RWPE2 (cell line): ENCODE measurements around the gene SLC8A1.

Source experiments
- ATAC-seq: fragments of 200-7000 bp; cut with Tn5 transposase; 3 replicates; pipeline ENCODE4 v1.9.1; 2021; ENCODE audit warnings: low read depth
- DNase-seq: peaks from one replicate; pipeline ENCODE4 v3.0.0-alpha.2; 2020; ENCODE audit warnings: low spot score
- H3K27ac ChIP-seq: fragments of 450-650 bp; 2 replicates; pipeline ENCODE4 v1.5.1; 2017; ENCODE audit warnings: mild to moderate bottlenecking; ENCODE audit not compliant: poor library complexity, severe bottlenecking
- H3K27me3 ChIP-seq: fragments of 250-450 bp; sonication (Bioruptor Pico); 2 replicates; pipeline ENCODE4 v1.5.1; 2021; ENCODE audit warnings: mild to moderate bottlenecking, moderate library complexity; ENCODE audit not compliant: insufficient read depth, poor library complexity, severe bottlenecking
- H3K36me3 ChIP-seq: fragments of 250-450 bp; sonication (Bioruptor Pico); 2 replicates; pipeline ENCODE4 v1.5.1; 2020; ENCODE audit warnings: low read depth, mild to moderate bottlenecking, moderate library complexity
- H3K4me1 ChIP-seq: fragments of 250-450 bp; sonication (Bioruptor Pico); 2 replicates; pipeline ENCODE4 v1.5.1; 2021; ENCODE audit warnings: mild to moderate bottlenecking, moderate library complexity; ENCODE audit not compliant: insufficient read depth, poor library complexity, severe bottlenecking
- H3K4me3 ChIP-seq: fragments of 250-450 bp; sonication (Bioruptor Pico); 2 replicates; pipeline ENCODE4 v1.5.1; 2021; ENCODE audit warnings: mild to moderate bottlenecking, moderate library complexity; ENCODE audit not compliant: severe bottlenecking
- H3K9me3 ChIP-seq: fragments of 250-450 bp; sonication (Bioruptor Pico); 2 replicates; pipeline ENCODE4 v1.5.1; 2021; ENCODE audit warnings: mild to moderate bottlenecking, moderate library complexity; ENCODE audit not compliant: severe bottlenecking
- TF ChIP-seq, protein P1 (sequence below): fragments of 450-650 bp; IDR thresholded peaks from one replicate; pipeline ENCODE4 v1.5.1; 2017; ENCODE audit warnings: mild to moderate bottlenecking, moderate library complexity; ENCODE audit not compliant: poor library complexity, severe bottlenecking

Gene SLC8A1

GRCh38 chr2:40184551-40184950, 267.3 kb downstream of the SLC8A1 start:
- Histone ChIP-seq H3K27me3 (no peaks in the 10 kb centered on the region), H3K9me3 (no peaks in the 10 kb centered on the region), H3K36me3 (no peaks in the 10 kb centered on the region), H3K4me3 (no peak overlapping the region), H3K27ac (no peak overlapping the region), H3K4me1 (no peaks in the 10 kb centered on the region)
- no peak for DNase-seq
- ATAC-seq = no peak
- TF ChIP-seq, protein P1, sequence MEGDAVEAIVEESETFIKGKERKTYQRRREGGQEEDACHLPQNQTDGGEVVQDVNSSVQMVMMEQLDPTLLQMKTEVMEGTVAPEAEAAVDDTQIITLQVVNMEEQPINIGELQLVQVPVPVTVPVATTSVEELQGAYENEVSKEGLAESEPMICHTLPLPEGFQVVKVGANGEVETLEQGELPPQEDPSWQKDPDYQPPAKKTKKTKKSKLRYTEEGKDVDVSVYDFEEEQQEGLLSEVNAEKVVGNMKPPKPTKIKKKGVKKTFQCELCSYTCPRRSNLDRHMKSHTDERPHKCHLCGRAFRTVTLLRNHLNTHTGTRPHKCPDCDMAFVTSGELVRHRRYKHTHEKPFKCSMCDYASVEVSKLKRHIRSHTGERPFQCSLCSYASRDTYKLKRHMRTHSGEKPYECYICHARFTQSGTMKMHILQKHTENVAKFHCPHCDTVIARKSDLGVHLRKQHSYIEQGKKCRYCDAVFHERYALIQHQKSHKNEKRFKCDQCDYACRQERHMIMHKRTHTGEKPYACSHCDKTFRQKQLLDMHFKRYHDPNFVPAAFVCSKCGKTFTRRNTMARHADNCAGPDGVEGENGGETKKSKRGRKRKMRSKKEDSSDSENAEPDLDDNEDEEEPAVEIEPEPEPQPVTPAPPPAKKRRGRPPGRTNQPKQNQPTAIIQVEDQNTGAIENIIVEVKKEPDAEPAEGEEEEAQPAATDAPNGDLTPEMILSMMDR = no peak

DNA sequence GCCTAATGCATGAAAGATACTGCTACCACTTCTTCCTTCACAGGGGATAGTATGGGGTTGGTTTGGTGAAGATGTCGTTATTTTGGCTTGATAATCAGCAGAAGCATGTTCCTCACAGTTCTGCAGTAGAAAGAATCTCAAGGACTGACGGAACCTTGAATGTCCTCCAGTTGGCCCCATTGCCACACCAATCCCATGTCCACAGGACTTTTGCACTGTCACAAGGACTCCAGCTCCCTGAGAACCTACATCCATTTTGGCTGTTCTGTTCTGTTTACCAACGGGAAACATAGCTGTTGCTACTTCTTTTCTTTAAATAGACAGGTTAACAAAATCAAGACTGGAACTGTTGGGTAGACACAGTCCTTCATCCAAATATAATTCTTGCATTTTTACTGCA, 270.0 kb downstream of the SLC8A1 start:
- H3K27me3 ChIP-seq = no peaks in the 10 kb centered on the region
- no peak for ATAC-seq
- H3K4me1 ChIP-seq = no peaks in the 10 kb centered on the region
- H3K9me3 ChIP-seq = no peaks in the 10 kb centered on the region
- H3K27ac ChIP-seq = no peak overlapping the region
- TF ChIP-seq, protein P1 = no peak
- no peak for DNase-seq
- H3K36me3 ChIP-seq = no peaks in the 10 kb centered on the region
- no peak overlapping the region for H3K4me3 ChIP-seq

DNA sequence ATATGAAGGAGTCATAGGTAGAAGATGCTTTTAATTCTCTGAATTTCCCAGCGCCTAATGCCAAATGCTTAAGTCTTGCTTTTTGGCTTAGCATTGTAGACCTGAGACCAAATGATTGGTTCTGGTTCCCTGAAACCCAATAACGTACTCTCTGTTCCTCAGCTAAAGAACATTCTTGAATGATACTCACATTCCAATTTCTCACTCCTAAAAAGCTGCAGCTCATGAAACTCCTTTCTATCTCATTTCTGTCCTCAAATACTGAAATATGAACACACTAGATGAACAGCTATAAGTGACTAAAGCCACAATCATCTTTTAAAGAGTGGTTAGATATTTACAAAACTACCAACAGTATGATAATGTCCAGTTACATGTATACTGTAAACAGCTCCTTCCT, 272.1 kb downstream of the SLC8A1 start:
- DNase-seq = no peak
- no peak for ATAC-seq
- Histone ChIP-seq H3K4me3 (no peak overlapping the region), H3K4me1 (no peaks in the 10 kb centered on the region), H3K36me3 (no peaks in the 10 kb centered on the region), H3K27ac (no peak overlapping the region), H3K9me3 (no peaks in the 10 kb centered on the region), H3K27me3 (no peaks in the 10 kb centered on the region)
- TF ChIP-seq, protein P1 = no peak

DNA sequence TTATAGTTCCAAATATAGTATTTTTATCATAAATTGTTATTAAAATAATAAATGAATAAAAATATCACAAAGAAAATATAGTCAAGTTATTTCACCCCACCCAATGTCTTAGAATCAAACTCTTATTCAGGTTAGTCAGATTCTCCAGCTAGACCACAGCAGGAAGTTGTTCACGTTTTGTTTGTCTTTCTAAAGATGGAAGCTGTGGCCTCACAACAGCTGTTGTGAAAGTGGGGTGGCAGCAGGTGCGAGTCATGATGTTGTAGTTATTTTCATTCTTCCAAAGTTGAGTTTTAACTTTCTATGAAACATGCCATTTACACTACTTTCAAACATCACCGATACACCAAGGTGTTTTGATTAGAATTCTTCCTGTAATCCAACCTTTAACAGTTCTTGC, 272.9 kb downstream of the SLC8A1 start:
- H3K27ac ChIP-seq = no peak overlapping the region
- H3K4me3 ChIP-seq = no peak overlapping the region
- no peaks in the 10 kb centered on the region for H3K4me1 ChIP-seq
- no peaks in the 10 kb centered on the region for H3K36me3 ChIP-seq
- ATAC-seq = no peak
- TF ChIP-seq, protein P1 = no peak
- no peaks in the 10 kb centered on the region for H3K27me3 ChIP-seq
- no peak for DNase-seq
- no peaks in the 10 kb centered on the region for H3K9me3 ChIP-seq

GRCh38 chr2:40178171-40178778, 273.6 kb downstream of the SLC8A1 start:
- no peaks in the 10 kb centered on the region for H3K4me1 ChIP-seq
- ATAC-seq = no peak
- DNase-seq = no peak

More at GRCh38 chr2:40178171-40178778, 273.6 kb downstream of the SLC8A1 start:
- no peaks in the 10 kb centered on the region for H3K27me3 ChIP-seq
- TF ChIP-seq, protein P1 = no peak
- H3K27ac ChIP-seq = no peak overlapping the region
- no peaks in the 10 kb centered on the region for H3K9me3 ChIP-seq
- H3K36me3 ChIP-seq = no peaks in the 10 kb centered on the region
- no peak overlapping the region for H3K4me3 ChIP-seq
